GM21576 (cell line): ENCODE results near the gene RABGEF1.
"Not testable (repeated sequence)": the region's sequence is repeated elsewhere in the genome, so short reads cannot be mapped to it uniquely, and the experiment has no call there.

Experiments used
- ATAC-seq: cut with Tn5 transposase; IDR thresholded peaks from one replicate; pipeline ENCODE4 v1.9.1; 2021; ENCODE audit warnings: mild to moderate bottlenecking, moderate library complexity; ENCODE audit not compliant: unreplicated experiment

RABGEF1 gene

DNA sequence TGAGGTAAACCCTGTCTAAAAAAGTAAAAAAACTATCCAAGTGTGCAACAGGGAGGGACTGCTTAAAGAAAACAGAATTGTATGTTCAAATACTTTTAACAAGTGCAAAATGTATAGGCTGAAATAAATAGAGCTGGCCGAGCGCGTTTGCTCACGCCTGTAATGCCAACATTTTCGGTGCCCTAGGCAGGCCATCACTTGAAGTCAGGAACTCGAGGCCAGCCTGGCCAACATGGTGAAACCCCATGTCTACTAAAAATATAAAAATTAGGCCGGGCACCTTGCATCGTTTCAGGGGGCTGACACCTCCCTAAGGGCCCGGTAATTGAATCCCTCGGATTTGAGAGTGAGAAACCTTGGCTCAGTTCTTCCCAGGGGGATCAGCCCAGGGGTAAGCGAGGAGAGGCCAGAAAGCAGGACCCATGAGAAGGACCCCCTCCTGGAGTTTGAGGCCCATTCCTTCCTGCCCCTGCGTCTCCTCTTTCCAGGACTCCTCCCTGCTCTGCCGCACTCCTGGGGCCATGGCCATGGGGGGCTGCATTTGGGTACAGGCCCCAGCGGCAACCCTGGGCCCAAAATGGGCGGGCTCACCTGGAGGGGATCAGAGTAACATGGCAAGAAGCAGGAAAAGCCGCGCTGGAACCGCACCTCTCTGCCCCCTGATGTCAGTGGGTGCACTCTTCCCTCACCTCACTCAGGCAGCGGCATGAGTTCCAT lies 105.0 kb downstream of the RABGEF1 start:
- no peak for ATAC-seq

DNA sequence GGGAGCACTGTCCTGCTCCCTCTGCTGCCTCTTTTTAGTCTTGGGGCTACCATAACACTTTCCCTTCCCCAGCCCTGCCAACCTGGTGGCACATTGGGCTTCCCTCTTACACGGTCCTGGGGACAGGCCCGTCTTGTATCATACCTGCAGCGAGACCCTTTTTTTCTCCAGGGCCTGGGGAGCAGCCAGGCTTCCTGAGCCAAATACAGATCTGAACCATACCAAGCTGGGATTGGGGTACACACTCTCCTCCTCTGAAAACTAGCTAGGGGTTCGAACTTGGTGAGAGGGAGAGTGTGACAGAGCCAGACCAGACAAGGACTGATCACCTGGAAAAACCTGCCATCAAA lies 105.5 kb downstream of the RABGEF1 start:
- ATAC-seq: not testable (repeated sequence)

DNA sequence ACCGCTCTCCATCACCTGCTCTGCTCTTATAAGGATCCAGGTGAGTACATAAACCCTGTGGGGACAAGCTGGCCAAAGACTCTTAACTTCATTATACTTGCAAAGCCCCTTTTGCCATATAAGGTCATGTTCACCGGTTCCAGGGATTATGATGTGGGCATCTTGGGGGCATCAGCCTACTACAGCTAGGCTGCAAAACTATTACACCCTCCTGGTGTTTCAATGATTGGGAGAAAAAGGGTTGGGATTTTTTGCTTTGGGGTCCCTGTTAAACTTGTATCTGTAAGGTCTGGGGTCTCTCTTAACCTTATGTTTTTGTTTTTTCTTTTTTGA lies 107.0 kb downstream of the RABGEF1 start:
- not testable (repeated sequence) for ATAC-seq

DNA sequence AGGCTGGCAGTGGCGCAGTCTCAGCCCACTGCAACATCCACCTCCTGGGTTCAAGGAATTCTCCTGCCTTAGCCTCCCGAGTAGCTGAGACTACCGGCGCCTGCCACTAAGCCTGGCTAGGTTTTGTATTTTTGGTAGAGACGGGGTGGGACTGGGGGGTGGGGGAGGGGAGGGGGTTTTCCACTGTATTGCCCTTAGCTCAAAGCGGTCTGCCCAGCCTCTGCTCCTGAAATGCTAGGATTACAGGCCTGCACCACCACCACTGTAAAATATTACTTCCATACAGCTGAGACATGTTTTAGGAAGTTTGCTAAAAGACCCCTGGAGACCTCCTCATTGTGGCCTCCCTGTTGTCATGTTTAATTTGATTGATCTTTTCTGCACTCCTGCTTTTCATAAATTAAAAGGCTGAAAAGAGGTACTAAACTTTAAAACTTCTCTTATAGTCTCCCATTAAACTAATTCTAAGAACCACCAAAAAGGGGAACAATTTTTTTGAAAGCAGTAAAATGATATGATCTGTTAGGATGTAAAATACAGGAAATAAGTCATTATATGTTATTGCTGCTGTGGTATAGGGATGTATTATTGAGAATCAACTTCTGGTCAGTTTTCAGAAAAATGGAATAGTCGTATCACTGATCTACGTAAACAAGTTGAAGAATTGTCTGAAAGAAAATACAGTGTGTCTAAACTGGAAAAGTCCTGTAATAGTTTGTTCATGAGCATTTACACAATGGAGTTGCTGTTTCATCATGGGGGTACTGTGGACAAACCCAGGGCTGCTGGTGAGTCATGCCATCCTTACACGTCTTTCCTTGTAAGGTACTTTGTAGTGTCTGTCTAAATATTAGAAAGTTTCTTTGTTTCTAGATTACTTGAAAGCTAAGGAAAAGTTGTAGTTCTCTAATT lies 107.6 kb downstream of the RABGEF1 start:
- no peak for ATAC-seq

DNA sequence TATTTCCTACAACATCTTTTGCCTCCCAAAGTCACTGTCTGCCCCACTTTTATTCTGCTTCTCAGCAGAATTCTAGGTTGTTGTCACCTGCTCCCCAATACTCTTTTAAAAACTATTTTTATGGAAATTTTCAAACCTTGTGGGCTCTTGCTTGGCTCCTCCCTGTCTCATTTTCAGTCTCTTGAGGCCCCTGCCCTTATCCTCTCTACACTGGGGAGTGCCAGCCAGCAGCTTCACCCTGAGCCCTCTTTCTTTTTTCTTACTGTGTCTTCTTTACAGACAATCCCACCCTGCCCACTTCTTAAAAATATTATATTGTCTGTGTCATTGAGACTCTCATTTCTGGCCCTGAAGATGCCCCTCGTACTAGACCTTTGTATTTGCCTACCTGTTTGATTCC lies 118.8 kb downstream of the RABGEF1 start:
- ATAC-seq: no peak

DNA sequence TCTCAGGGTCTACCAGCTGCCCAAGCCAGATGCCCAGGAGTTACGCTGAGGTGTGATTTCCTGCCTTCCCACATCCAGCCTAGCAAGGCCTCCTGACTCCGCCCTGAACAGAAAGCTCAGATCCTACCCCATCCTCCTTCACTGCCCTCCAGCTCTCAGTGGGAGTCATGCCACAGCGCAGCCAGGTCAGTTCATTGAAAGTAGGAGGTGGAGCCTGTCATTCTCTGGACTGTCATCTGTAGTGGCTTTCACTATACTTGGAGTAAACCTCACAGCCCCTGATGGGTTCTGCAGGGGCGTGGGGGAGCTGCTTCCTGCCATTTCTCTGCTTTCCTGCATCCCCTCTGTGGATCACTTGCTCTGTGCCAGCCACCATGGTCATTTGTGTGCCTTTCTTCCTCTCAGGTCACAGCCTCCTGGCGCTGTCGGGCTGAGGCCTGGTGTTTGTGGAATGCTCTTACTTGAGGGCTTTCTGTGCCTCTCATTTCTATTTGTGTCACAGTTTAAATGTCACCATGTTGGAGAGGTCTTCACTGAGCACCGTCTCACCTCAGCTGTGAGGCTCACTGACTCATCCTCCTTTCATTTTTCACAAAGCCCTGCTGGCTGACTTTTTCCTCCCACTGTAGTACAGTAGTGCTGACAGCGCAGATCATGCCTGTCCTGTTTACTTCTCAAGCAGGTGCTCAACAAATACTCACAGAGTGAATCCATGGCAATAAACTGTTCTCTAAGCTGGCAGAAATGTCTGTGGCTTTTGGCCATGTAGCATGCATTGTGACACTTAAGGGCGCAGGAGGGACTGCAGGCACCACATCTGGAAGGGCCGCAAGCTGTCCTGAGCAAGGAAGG lies 119.5 kb downstream of the RABGEF1 start:
- no peak for ATAC-seq

DNA sequence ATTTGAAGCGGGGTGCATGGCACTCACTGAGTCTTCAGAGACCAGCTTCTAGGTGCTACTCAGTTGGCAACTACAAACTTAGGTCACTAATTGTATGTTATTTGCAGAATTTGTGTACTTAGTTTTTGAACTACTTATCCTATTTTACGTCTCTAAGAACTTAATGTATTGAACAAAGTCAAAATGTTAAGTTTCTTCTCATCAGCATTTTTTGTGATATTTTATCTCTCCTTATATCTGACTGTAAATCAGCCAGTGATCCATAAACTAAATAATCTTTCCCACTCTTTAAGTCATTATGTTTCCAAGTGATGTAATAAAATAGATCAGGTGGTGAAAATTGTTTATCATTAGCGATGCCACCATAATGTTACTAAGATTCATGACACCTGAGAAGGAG lies 120.2 kb downstream of the RABGEF1 start:
- no peak for ATAC-seq
